HepG2 (cell line): Measurements from ENCODE around the gene GLYATL1B. TPM values are rescaled to one million over a fixed set of nuclear protein-coding genes. Genes with fewer than 3 reads are reported as not detected.
A peak's percentile ranks its signal among the peaks of the same experiment; 100 is the strongest.
"Not testable (repeated sequence)": the region's sequence is repeated elsewhere in the genome, so short reads cannot be mapped to it uniquely, and the experiment has no call there.

Source experiments
- ATAC-seq: fragments of 200-7000 bp; cut with Tn5 transposase; 3 replicates; pipeline ENCODE4 v1.9.1; 2020; ENCODE audit warnings: mild to moderate bottlenecking, moderate library complexity
- BruUV-seq: library from RNA; stranded (reverse); fragments of 400-500 nt; replicated peaks from 2 replicates; lab custom pipeline; 2021; lab: Mats Ljungman, UMichigan
- CTCF ChIA-PET: fragments of 300-600 bp; formaldehyde crosslinking; extraction: SDS; loops from one replicate; lab custom pipeline; 2021; ENCODE audit warnings: low total read pairs, inconsistent platforms, low intra/inter-chr PET ratio; lab: Yijun Ruan, JAX
- POLR2A ChIA-PET: fragments of 350-600 bp; sonication (Branson Sonifier 250); formaldehyde crosslinking; loops from one replicate; lab custom pipeline; 2020; ENCODE audit warnings: antibody characterized with exemption, inconsistent platforms; lab: Yijun Ruan, JAX
- DNase-seq: peaks from one replicate; pipeline ENCODE4 v3.0.0-alpha.2; 2015; ENCODE audit warnings: low spot score
- FAIRE-seq: peaks from 3 replicates; lab custom pipeline; 2011; peaks lifted over from hg19 to GRCh38; lab: Jason Lieb, UNC
- H2AFZ ChIP-seq: one replicate; pipeline ENCODE4 v1.6.1; 2011; ENCODE audit warnings: low read length, inconsistent platforms
- H3K27ac ChIP-seq: fragments of 300-600 bp; 3 replicates; pipeline ENCODE4 v1.8.0; 2011; ENCODE audit warnings: mixed run types, mild to moderate bottlenecking, mixed read lengths, low read length, inconsistent platforms; ENCODE audit not compliant: insufficient read depth; ENCODE audit errors: extremely low read length
- H3K27me3 ChIP-seq, 2 experiments: fragments of 200-600 bp in 1 of 2; 2 replicates in 1 of 2; 3 replicates in 1 of 2; pipeline versions ENCODE4 v1.6.0 to v1.8.0; 2011; ENCODE audit warnings: low read length in 2 of 2, mild to moderate bottlenecking in 2 of 2, moderate library complexity in 2 of 2, inconsistent platforms in 1 of 2; ENCODE audit not compliant: insufficient read depth in 2 of 2, control insufficient read depth in 1 of 2
- H3K36me3 ChIP-seq, 2 experiments: fragments of 200-600 bp in 1 of 2; replicated peaks in 1 of 2; 2 replicates in 1 of 2; 3 replicates in 1 of 2; pipeline versions ENCODE4 v1.5.1 to v1.8.0; 2011; ENCODE audit warnings: low read length in 2 of 2, inconsistent platforms in 1 of 2; ENCODE audit not compliant: insufficient read depth in 2 of 2, control insufficient read depth in 1 of 2
- H3K4me1 ChIP-seq: 2 replicates; pipeline ENCODE4 v1.5.1; 2012; ENCODE audit warnings: low read length, inconsistent platforms; ENCODE audit not compliant: insufficient read depth
- H3K4me2 ChIP-seq: 2 replicates; pipeline ENCODE4 v1.6.0; 2011; ENCODE audit warnings: low read depth, low read length, inconsistent platforms
- H3K4me3 ChIP-seq, 3 experiments: fragments of 200-600 bp in 1 of 3; sonication (generic), shearing (Covaris generic) in 1 of 3; replicated peaks in 1 of 3; 2 replicates each; pipeline ENCODE4 v1.5.1; 2011 to 2016; ENCODE audit warnings: low read length in 3 of 3, inconsistent platforms in 2 of 3, low read depth in 2 of 3, mild to moderate bottlenecking in 2 of 3, control low read depth in 1 of 3, mixed read lengths in 1 of 3; ENCODE audit not compliant: insufficient read depth in 1 of 3
- H3K79me2 ChIP-seq: one replicate; pipeline ENCODE4 v1.6.1; 2011; ENCODE audit warnings: low read length, inconsistent platforms; ENCODE audit not compliant: insufficient read depth
- H3K9ac ChIP-seq: 2 replicates; pipeline ENCODE4 v1.6.0; 2011; ENCODE audit warnings: mild to moderate bottlenecking, low read depth, low read length, inconsistent platforms; ENCODE audit not compliant: insufficient read depth
- H3K9me3 ChIP-seq: 2 replicates; pipeline ENCODE4 v1.5.1; 2012; ENCODE audit warnings: mild to moderate bottlenecking, low read length
- H4K20me1 ChIP-seq: 2 replicates; pipeline ENCODE4 v1.6.0; 2011; ENCODE audit warnings: inconsistent platforms, mild to moderate bottlenecking, low read length, moderate library complexity; ENCODE audit not compliant: insufficient read depth
- WGBS: methylation state at CpG from one replicate; pipeline ENCODE4 v1.1.6; 2017; ENCODE audit warnings: low lambda C conversion rate; 5-methylcytosine and 5-hydroxymethylcytosine counted together
- in situ Hi-C: cut with HindIII; loops from 2 replicates; pipeline ENCODE4 v1.10.0; 2017; ENCODE audit warnings: low pct_unique_long_range_greater_than_20kb; ENCODE audit not compliant: extremely low pct_ligation_motif_present
- intact Hi-C: fragments of 100-400 bp; cut with micrococcal nuclease; formaldehyde crosslinking; loops from one replicate; pipeline ENCODE4 v1.10.0; 2022; ENCODE audit not compliant: unreplicated experiment
- polyA plus RNA-seq, 8 experiments: library from polyadenylated mRNA; depleted of rRNA in 3 of 8; stranded (reverse) in 7 of 8; unstranded in 1 of 8; fragments of >200 nt; fragmentation: Illumina TruSeq in 4 of 8; extraction: Trizol in 4 of 8; gene quantifications; 2 replicates each; pipeline versions ENCODE4 v1.2.1 to v1.2.3, GENCODE V29; 2011 to 2016; ENCODE audit warnings: low read depth in 4 of 8, missing spikeins in 1 of 8, mixed read lengths in 1 of 8; ENCODE audit not compliant: insufficient read depth in 1 of 8
- total RNA-seq, 5 experiments: library from RNA; depleted of rRNA; stranded (reverse); fragments of >200 nt; fragmentation: Illumina TruSeq; extraction: Trizol; gene quantifications; 2 replicates each; pipeline ENCODE4 v1.2.3, GENCODE V29; 2016; ENCODE audit warnings: low read depth in 1 of 5
- TF ChIP-seq, protein P1 (sequence below): sonication (generic); formaldehyde crosslinking; IDR thresholded peaks from 2 replicates; pipeline ENCODE4 v1.5.1; 2020; ENCODE audit warnings: mild to moderate bottlenecking, missing genetic modification reagents, moderate library complexity
- TF ChIP-seq, protein P2 (sequence below): sonication (generic); formaldehyde crosslinking; IDR thresholded peaks from 2 replicates; pipeline ENCODE4 v1.4.0; 2020; ENCODE audit warnings: missing genetic modification reagents

The GLYATL1B gene
- total and polyA plus RNA-seq, 2 of the 13 experiments (the other 11 are each of a cell fraction or from before 2014, with no cell fraction given) = not detected

DNA sequence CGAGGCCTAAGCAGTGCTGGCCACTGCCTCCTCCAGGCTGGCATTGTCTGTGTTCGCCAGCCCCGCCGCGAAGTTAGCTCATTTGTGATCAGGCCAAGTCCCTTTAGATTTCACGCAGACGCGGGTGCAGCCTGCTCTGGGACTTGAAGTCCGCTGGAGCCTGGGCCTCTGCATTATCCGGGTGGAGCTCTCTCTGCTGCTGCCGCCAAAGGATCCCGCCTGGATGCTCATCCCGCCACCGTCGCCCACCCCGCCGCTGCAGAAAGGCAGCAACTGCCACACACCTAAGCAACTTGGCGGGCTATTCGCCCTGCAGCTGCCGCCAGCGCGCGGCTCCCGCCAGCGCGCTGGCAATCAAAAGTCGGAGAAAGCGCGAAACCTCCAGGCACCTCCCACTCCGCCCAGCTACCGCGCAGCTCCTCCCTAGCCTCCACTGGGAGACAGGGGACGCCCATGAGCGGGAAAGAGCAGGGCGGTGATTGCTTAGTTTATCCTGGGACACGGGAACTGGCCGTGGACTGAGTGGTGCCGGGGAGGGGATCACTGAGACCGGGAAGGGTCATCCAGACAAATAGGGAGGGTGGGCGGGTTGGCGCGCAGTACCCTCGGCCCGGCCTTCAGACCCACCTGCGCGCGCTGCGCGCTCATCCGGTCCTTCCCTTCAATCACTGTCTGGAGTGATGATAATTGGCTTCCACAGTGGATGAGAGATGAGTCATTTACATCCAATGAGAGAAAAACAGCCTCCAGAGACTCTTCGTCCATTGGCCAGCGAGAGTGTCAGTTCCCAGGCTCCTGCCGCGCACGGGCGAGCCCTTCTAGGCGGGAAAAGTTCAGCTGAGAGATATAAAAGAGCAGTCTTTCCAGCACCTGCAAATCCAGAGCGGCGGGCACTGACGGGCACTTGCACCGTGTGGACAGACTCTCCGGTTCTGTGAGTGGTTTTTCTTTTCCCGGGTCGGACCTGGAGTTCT lies 20.5 kb downstream of the GLYATL1B start, which contains the start of gene FAM111B (continued):
- TF ChIP-seq, protein P1, sequence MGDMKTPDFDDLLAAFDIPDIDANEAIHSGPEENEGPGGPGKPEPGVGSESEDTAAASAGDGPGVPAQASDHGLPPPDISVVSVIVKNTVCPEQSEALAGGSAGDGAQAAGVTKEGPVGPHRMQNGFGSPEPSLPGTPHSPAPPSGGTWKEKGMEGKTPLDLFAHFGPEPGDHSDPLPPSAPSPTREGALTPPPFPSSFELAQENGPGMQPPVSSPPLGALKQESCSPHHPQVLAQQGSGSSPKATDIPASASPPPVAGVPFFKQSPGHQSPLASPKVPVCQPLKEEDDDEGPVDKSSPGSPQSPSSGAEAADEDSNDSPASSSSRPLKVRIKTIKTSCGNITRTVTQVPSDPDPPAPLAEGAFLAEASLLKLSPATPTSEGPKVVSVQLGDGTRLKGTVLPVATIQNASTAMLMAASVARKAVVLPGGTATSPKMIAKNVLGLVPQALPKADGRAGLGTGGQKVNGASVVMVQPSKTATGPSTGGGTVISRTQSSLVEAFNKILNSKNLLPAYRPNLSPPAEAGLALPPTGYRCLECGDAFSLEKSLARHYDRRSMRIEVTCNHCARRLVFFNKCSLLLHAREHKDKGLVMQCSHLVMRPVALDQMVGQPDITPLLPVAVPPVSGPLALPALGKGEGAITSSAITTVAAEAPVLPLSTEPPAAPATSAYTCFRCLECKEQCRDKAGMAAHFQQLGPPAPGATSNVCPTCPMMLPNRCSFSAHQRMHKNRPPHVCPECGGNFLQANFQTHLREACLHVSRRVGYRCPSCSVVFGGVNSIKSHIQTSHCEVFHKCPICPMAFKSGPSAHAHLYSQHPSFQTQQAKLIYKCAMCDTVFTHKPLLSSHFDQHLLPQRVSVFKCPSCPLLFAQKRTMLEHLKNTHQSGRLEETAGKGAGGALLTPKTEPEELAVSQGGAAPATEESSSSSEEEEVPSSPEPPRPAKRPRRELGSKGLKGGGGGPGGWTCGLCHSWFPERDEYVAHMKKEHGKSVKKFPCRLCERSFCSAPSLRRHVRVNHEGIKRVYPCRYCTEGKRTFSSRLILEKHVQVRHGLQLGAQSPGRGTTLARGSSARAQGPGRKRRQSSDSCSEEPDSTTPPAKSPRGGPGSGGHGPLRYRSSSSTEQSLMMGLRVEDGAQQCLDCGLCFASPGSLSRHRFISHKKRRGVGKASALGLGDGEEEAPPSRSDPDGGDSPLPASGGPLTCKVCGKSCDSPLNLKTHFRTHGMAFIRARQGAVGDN (CRISPR knock-in tag) = peak; percentile 58

DNA sequence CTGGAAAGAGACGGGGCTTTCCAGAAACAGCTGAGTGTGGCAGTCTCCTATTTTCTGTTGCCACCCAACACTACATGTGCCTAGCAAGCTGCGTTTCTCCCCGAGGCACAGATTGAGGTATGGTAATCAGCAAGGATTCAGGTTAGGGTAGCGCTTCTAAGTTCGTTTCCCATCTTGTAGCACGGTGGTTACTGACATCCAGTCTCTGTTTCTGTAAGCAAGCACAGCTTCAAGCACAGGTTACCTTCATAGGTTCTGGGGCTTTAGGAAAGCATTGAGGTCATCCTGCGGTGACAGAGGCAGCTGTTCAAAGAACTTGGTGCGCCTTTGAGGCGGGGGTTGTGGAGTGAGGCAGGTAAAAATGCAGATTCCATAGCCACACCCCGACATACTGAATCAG lies 21.6 kb downstream of the GLYATL1B start:
- in situ Hi-C loops, FAIRE-seq, H3K27ac ChIP-seq, CTCF ChIA-PET, H4K20me1 ChIP-seq, H3K9me3 ChIP-seq, DNase-seq, H3K79me2 ChIP-seq, H3K27me3 ChIP-seq, BruUV-seq, intact Hi-C loops, H3K36me3 ChIP-seq: not testable (repeated sequence)
- TF ChIP-seq, protein P2, sequence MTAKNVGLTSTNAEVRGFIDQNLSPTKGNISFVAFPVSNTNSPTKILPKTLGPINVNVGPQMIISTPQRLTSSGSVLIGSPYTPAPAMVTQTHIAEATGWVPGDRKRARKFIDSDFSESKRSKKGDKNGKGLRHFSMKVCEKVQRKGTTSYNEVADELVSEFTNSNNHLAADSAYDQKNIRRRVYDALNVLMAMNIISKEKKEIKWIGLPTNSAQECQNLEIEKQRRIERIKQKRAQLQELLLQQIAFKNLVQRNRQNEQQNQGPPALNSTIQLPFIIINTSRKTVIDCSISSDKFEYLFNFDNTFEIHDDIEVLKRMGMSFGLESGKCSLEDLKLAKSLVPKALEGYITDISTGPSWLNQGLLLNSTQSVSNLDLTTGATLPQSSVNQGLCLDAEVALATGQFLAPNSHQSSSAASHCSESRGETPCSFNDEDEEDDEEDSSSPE (CRISPR knock-in tag) = 0 out of 2 replicates have a peak, but pooled peaks have one; percentile 10
- Histone ChIP-seq H3K4me2 (peak overlapping the region; percentile 100), H3K4me3 (peak overlapping the region; percentile 58 to 77 (median 59)), H2AFZ (peak overlapping the region; percentile 86), H3K9ac (peak overlapping the region; percentile 65), H3K4me1 (peaks cover 33% of the 10 kb centered on the region)
- POLR2A ChIA-PET = interaction anchor here (0.7 to 1.6 kb wide), 2 partner anchors 28 to 35 kb away, joined by 4 to 14 read pairs; partner anchors contain the start of gene FAM111A
- 12% methylated on average over 10 of the region's 10 CpGs for WGBS
- ATAC-seq = peak; percentile 8
